ENCODE results near the gene FRYL.

- no peak for TF ChIP-seq CTCF (conservative IDR thresholded peaks at IDR 0.05; ENCODE audit: low read length)
- TF ChIP-seq EZH2phosphoT487 (IDR thresholded peaks at IDR 0.05; ENCODE audit: borderline replicate concordance, low read depth, low read length): no peak
These were observed 214.6 kb downstream of the FRYL start for GRCh38 chr4:48565362-48566033.

Measured in OCI-LY7 (cell line).